RWPE1 (cell line): ENCODE results near the gene LAMA2.

Source experiments
- CTCF ChIA-PET: fragments of 350-600 bp; sonication (Branson Sonifier 250); formaldehyde crosslinking; extraction: SDS; loops from one replicate; lab custom pipeline; 2021; lab: Yijun Ruan, JAX
- POLR2A ChIA-PET: fragments of 400-600 bp; formaldehyde crosslinking; extraction: SDS; loops from one replicate; lab custom pipeline; 2020; ENCODE audit warnings: antibody characterized with exemption; ENCODE audit not compliant: low non-redundant PET; lab: Yijun Ruan, JAX
- DNase-seq: peaks from one replicate; pipeline ENCODE4 v3.0.0; 2012; ENCODE audit warnings: low spot score
- H3K27ac ChIP-seq: fragments of 450-650 bp; 2 replicates; pipeline ENCODE4 v1.5.1; 2017
- TF ChIP-seq, protein P1 (sequence below): fragments of 450-650 bp; conservative IDR thresholded peaks from 2 replicates; pipeline ENCODE4 v1.5.1; 2017; ENCODE audit warnings: low read depth, mild to moderate bottlenecking

LAMA2 gene

GRCh38 chr6:129551486-129551885 is 668.5 kb downstream of the LAMA2 start:
- ChIA-PET POLR2A (no interaction called here), CTCF (no interaction called here)
- no peak overlapping the region for H3K27ac ChIP-seq
- TF ChIP-seq, protein P1, sequence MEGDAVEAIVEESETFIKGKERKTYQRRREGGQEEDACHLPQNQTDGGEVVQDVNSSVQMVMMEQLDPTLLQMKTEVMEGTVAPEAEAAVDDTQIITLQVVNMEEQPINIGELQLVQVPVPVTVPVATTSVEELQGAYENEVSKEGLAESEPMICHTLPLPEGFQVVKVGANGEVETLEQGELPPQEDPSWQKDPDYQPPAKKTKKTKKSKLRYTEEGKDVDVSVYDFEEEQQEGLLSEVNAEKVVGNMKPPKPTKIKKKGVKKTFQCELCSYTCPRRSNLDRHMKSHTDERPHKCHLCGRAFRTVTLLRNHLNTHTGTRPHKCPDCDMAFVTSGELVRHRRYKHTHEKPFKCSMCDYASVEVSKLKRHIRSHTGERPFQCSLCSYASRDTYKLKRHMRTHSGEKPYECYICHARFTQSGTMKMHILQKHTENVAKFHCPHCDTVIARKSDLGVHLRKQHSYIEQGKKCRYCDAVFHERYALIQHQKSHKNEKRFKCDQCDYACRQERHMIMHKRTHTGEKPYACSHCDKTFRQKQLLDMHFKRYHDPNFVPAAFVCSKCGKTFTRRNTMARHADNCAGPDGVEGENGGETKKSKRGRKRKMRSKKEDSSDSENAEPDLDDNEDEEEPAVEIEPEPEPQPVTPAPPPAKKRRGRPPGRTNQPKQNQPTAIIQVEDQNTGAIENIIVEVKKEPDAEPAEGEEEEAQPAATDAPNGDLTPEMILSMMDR: no peak
- DNase-seq: no peak

DNA sequence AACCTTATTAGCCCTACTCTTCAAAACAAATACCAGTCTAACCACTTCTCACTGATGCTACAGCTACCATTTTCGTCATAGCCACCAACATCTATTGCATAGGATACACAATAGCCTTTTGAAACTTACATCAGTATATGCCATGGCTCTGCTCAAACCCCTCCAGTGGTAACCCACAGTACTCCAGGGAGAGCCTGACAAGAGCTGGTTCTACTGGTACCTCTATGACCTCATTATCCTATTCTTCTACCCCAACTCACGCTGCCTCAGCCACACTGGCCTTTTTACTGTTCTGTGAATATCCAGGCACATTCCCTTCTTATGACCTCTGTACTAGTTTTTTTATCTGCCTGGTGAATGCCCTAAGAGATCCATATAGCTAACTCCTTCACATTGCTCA is 669.5 kb downstream of the LAMA2 start:
- POLR2A ChIA-PET: no interaction called here
- CTCF ChIA-PET: no interaction called here
- H3K27ac ChIP-seq: no peak overlapping the region
- DNase-seq: no peak
- TF ChIP-seq, protein P1: no peak

GRCh38 chr6:129555206-129555832 is 672.4 kb downstream of the LAMA2 start:
- CTCF ChIA-PET: no interaction called here

DNA sequence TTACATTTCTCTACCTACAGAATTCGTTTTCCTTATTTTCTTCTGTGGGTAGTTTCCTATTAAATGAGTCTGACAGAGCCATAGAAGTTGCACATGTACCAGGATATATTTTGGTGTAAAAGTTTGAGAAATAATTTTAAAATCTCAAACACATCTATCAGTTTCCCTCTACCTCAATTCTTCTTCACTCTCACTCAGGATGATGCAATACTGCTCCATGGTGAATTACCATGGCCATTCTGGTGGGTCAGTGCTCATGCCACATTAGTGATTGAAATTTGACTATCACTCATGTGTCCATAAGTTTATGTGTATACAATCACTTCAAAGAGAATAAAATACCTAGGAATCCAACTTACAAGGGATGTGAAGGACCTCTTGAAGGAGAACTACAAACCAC is 675.3 kb downstream of the LAMA2 start:
- no peak for DNase-seq
- TF ChIP-seq, protein P1: no peak
- ChIA-PET POLR2A (no interaction called here), CTCF (no interaction called here)
- H3K27ac ChIP-seq: no peak overlapping the region

More at GRCh38 chr6:129555206-129555832, 672.4 kb downstream of the LAMA2 start:
- no peak for DNase-seq
- TF ChIP-seq, protein P1: no peak
- POLR2A ChIA-PET: no interaction called here
- H3K27ac ChIP-seq: no peak overlapping the region

DNA sequence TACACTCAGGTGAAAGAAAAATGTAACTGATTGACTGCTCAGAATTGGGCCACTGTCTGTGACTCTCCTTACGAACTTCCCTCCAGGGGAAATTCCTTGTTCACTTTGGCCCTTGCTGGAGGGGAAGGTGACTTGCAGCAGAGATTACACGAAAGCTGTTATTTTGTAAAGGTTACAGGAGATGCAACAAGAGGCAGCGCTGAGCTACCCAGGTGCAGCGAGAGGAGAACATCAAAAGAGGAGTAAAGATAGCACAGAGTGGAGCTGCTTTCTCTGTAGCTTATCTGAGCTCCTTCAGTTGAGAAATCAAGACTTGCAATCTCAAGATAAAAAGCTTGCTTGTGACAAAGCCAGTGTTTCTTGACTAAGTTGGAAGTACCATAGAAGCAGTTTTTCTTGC is 682.4 kb downstream of the LAMA2 start:
- POLR2A ChIA-PET: no interaction called here
- TF ChIP-seq, protein P1: no peak
- CTCF ChIA-PET: interaction anchor here (0.6 to 1.0 kb wide), 2 partner anchors 19 to 493 kb away, joined by 3 read pairs; no protein-coding TSS in a partner anchor
- no peak for DNase-seq
- H3K27ac ChIP-seq: no peak overlapping the region

DNA sequence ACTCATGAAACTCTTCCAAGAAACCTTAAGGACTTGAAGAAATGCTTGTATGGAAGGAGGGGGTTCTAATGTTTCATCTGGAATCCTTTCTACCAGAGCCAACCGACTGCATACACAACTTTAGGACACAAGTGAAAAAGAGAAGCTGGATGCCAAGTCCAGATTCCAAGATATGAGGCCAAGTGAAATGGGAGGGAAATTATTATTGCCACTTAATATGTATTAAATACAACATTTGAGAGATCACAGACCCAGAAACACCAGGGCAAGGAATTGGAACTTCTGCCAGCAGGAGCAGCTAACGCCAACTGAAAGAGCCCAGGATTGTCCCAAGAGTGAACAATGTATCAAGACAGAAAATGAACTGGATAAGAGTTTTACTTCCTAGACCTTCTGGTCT is 682.9 kb downstream of the LAMA2 start:
- TF ChIP-seq, protein P1: no peak
- POLR2A ChIA-PET: no interaction called here
- CTCF ChIA-PET: interaction anchor here (0.6 to 1.0 kb wide), 2 partner anchors 18 to 42 kb away, joined by 3 to 6 read pairs; no protein-coding TSS in a partner anchor

More for the DNA sequence above, 682.9 kb downstream of the LAMA2 start:
- no peak for DNase-seq
- H3K27ac ChIP-seq: no peak overlapping the region
